GM18951 (cell line): ENCODE results near the gene KIF11.
"Not testable (repeated sequence)": the region's sequence is repeated elsewhere in the genome, so short reads cannot be mapped to it uniquely, and the experiment has no call there.

ENCODE experiments used
- POLR2A ChIP-seq: IDR thresholded peaks from 4 replicates; pipeline ENCODE4 v1.6.1; 2011; ENCODE audit warnings: mild to moderate bottlenecking; ENCODE audit not compliant: insufficient read length, insufficient read depth; ENCODE audit errors: extremely low read depth
- in situ Hi-C: fragments of 300-500 bp; cut with MboI; formaldehyde crosslinking; loops from one replicate; pipeline ENCODE4 v1.12.0; 2022; ENCODE audit warnings: low sequenced_read_pairs, mixed read lengths, inconsistent platforms; ENCODE audit not compliant: unreplicated experiment

KIF11 gene

GRCh38 chr10:92592761-92593618 is at the start of gene KIF11:
Gene KIF11, plus strand, starts transcription at chr10:92593130. Its CDS starts 246 bp downstream, at chr10:92593376.
- TF ChIP-seq POLR2A = peak; percentile 93
- in situ Hi-C loops = no loop called here

DNA sequence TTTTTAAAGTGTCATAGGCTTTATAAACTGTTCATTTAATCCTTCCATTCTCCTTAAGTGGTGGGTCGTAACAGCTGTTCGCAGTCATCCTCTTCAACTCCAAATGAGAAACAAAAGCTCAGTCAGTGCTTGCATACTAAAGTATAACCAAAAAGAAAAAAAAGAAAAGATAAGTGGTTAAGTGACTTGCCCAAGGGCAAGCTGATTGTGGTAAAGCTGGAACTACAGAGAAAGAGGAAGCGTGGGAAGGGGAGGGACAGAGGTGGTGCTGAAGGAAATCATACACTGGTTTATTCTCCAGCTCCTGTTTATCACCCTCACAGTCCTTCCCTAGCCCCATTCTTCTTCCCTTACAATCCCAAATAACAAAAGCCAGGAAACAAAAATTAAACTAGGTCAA is 48.6 kb upstream of the KIF11 start:
- no peak for TF ChIP-seq POLR2A
- in situ Hi-C loops = no loop called here

DNA sequence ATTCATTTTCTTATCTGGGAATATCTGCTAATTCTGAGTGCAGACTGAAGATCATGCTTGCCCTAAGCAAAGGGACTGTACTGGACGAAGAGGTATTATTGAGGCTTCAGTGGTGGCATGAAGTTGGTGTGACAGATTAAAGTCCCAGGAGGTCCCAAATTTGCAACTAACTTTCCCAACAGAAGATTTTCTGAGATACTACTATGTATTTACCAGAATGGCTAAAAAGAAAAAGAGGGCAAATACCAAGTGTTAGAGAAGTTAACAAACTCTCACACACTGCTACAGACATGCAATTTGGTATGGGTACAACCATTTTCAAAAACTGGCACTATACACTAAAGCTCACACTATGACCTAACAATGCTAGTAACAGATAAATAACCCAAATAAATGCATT is 47.4 kb upstream of the KIF11 start:
- TF ChIP-seq POLR2A = no peak
- in situ Hi-C loops = no loop called here

- in situ Hi-C loops = no loop called here
- no peak for TF ChIP-seq POLR2A
These were observed 45.3 kb upstream of the KIF11 start for GRCh38 chr10:92547676-92548075.

GRCh38 chr10:92550924-92551323 is 42.0 kb upstream of the KIF11 start:
- no peak for TF ChIP-seq POLR2A
- in situ Hi-C loops = no loop called here

GRCh38 chr10:92552310-92552709 is 40.6 kb upstream of the KIF11 start:
- TF ChIP-seq POLR2A = no peak
- in situ Hi-C loops = no loop called here

GRCh38 chr10:92553959-92554358 is 39.0 kb upstream of the KIF11 start:
- in situ Hi-C loops = no loop called here
- TF ChIP-seq POLR2A = no peak

DNA sequence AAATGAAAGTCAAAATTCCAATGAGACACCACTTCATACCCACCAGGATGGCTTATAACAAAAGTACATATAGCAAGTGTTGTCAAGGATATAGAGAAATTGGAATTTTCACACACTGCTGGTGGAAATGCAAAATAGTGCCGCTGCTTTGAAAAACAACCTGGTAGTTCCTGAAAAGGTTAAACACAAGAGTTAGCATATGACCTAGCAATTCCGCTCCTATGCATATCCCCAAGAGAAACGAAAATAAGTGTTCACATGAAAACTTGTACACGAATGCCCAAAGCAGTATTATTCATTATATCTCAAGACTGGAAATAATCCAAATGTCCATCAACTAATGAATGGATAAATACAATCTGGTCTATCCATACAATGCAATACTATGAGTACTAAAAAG is 33.9 kb upstream of the KIF11 start:
- in situ Hi-C loops = no loop called here
- no peak for TF ChIP-seq POLR2A

DNA sequence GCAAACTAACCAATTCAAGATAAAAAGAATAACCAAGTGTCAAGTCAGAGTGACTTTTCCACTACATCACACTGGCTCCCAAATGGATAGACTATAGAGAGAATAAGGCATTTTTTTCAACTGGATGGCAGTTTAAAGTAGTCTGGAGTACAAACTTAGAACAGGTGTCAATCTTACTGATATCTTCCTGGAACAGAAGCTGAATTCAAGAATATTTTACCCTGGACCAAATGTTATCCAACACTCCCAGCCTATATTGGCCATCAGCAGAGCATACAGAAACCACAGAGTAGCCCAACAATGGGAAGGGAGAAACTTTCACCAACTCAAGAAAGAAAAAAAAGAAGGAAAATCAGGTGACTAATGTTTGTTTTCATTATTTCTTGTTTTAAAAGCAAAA is 30.5 kb upstream of the KIF11 start:
- in situ Hi-C loops = no loop called here
- TF ChIP-seq POLR2A = no peak

GRCh38 chr10:92567952-92568600 is 24.9 kb upstream of the KIF11 start:
- no peak for TF ChIP-seq POLR2A
- in situ Hi-C loops = no loop called here

DNA sequence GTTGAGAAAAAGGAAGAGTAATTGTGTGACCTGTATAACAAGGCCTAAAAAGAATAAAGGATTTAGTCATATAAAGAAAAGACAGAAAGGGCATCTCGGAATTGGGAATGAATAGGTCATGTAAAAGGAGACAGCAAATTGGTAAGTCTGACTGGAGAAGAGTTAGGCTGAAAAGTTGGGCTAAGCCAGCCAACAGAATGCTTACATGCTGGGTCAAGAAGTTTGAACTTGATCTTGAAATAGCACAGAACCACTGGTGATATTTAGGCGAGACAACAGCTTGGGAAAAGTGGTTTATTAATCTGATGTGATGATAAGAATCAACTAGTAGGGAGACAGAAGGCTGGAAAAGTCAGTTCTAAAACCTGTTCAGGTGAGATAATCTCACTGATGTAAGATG is 23.9 kb upstream of the KIF11 start:
- in situ Hi-C loops = no loop called here
- TF ChIP-seq POLR2A = no peak

DNA sequence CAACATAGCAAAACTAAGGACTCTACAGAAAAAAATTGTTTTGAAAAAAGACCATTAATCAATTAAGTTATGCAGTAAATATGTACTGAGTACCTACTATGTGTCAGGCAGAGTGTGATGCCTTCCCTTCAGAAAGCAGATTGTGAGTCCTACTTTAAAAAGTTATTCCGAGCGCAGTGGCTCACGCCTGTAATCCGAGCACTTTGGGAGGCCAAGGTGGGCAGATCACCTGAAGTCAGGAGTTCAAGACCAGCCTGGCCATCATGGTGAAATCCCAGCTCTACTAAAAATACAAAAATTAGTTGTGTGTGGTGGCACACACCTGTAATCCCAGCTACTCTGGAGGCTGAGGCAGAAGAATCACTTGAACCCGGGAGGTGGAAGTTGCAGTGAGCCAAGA is 23.3 kb upstream of the KIF11 start:
- in situ Hi-C loops = not testable (repeated sequence)

GRCh38 chr10:92571649-92572048 is 21.3 kb upstream of the KIF11 start:
- no peak for TF ChIP-seq POLR2A
- in situ Hi-C loops = no loop called here
